ENCODE data around the gene GLUD1. TPM values are rescaled to one million over a fixed set of nuclear protein-coding genes. Genes with fewer than 3 reads are reported as not detected.
"Not testable (repeated sequence)": the region's sequence is repeated elsewhere in the genome, so short reads cannot be mapped to it uniquely, and the experiment has no call there.

Gene GLUD1
- total RNA-seq, 2 experiments from 2014 or later: 98.5 to 109 TPM

- no peaks in the 10 kb centered on the region for H3K79me2 ChIP-seq (ENCODE audit: insufficient read depth, low read depth, low read length)
- no peak overlapping the region for H3K4me3 ChIP-seq (ENCODE audit: low read depth, low read length, poor library complexity, severe bottlenecking)
- TF ChIP-seq CTCF (conservative IDR thresholded peaks at IDR 0.05; ENCODE audit: low read length): no peak
- TF ChIP-seq EZH2phosphoT487 (IDR thresholded peaks at IDR 0.05; ENCODE audit: borderline replicate concordance, low read depth, low read length): no peak
- ChIA-PET CTCF (ENCODE audit: unreplicated experiment) (no interaction called here), POLR2A (interaction anchor here (0.9 kb wide), 1 partner anchor 9 kb away, joined by 4 read pairs; no protein-coding TSS in a partner anchor)
- no peak overlapping the region for H3K27ac ChIP-seq (ENCODE audit: low read depth, low read length, poor library complexity, severe bottlenecking)
- peaks cover 92% of the 10 kb centered on the region for H3K36me3 ChIP-seq (ENCODE audit: insufficient read depth, low read length)
- H3K4me2 ChIP-seq (ENCODE audit: low read length): no peak overlapping the region
- H2AFZ ChIP-seq (ENCODE audit: low read length): no peak overlapping the region
- H3K9me2 ChIP-seq (ENCODE audit: insufficient read depth, low read length): no peaks in the 10 kb centered on the region
- H3K9me3 ChIP-seq (ENCODE audit: low read length): no peaks in the 10 kb centered on the region
- no peaks in the 10 kb centered on the region for H4K20me1 ChIP-seq (ENCODE audit: insufficient read depth, low read length)
- intact Hi-C loops (cut with micrococcal nuclease; ENCODE audit: unreplicated experiment): no loop called here
- no TSS peak for BruUV-seq (replicated peaks)
- H3K4me1 ChIP-seq (ENCODE audit: insufficient read depth, low read length, poor library complexity, severe bottlenecking): no peaks in the 10 kb centered on the region
- DNase-seq (ENCODE audit: low spot score): no peak
Measured at GRCh38 chr10:87053577-87054181, 41.0 kb downstream of the GLUD1 start.

GRCh38 chr10:87053111-87053510, 41.5 kb downstream of the GLUD1 start:
- no peak overlapping the region for H3K4me3 ChIP-seq (ENCODE audit: low read depth, low read length, poor library complexity, severe bottlenecking)
- DNase-seq (ENCODE audit: low spot score): no peak
- CTCF ChIA-PET (ENCODE audit: unreplicated experiment): no interaction called here
- peaks cover 92% of the 10 kb centered on the region for H3K36me3 ChIP-seq (ENCODE audit: insufficient read depth, low read length)
- H3K4me1 ChIP-seq (ENCODE audit: insufficient read depth, low read length, poor library complexity, severe bottlenecking): no peaks in the 10 kb centered on the region
- H3K9me3 ChIP-seq (ENCODE audit: low read length): no peaks in the 10 kb centered on the region
- H2AFZ ChIP-seq (ENCODE audit: low read length): no peak overlapping the region
- no TSS peak for BruUV-seq (replicated peaks)
- no peaks in the 10 kb centered on the region for H3K9me2 ChIP-seq (ENCODE audit: insufficient read depth, low read length)
- H3K27ac ChIP-seq (ENCODE audit: low read depth, low read length, poor library complexity, severe bottlenecking): no peak overlapping the region
- intact Hi-C loops (cut with micrococcal nuclease; ENCODE audit: unreplicated experiment): no loop called here
- POLR2A ChIA-PET: no interaction called here
- no peaks in the 10 kb centered on the region for H3K79me2 ChIP-seq (ENCODE audit: insufficient read depth, low read depth, low read length)
- no peak overlapping the region for H3K4me2 ChIP-seq (ENCODE audit: low read length)
- TF ChIP-seq EZH2phosphoT487 (IDR thresholded peaks at IDR 0.05; ENCODE audit: borderline replicate concordance, low read depth, low read length): no peak
- TF ChIP-seq CTCF (conservative IDR thresholded peaks at IDR 0.05; ENCODE audit: low read length): no peak
- no peaks in the 10 kb centered on the region for H4K20me1 ChIP-seq (ENCODE audit: insufficient read depth, low read length)

GRCh38 chr10:87045434-87045938, 49.2 kb downstream of the GLUD1 start:
- intact Hi-C loops (cut with micrococcal nuclease; ENCODE audit: unreplicated experiment): no loop called here
- peaks cover 36% of the 10 kb centered on the region for H3K36me3 ChIP-seq (ENCODE audit: insufficient read depth, low read length)
- H4K20me1 ChIP-seq (ENCODE audit: insufficient read depth, low read length): no peaks in the 10 kb centered on the region
- no peaks in the 10 kb centered on the region for H3K9me3 ChIP-seq (ENCODE audit: low read length)
- no peaks in the 10 kb centered on the region for H3K4me1 ChIP-seq (ENCODE audit: insufficient read depth, low read length, poor library complexity, severe bottlenecking)
- ChIA-PET CTCF (ENCODE audit: unreplicated experiment) (no interaction called here), POLR2A (no interaction called here)
- TF ChIP-seq EZH2phosphoT487 (IDR thresholded peaks at IDR 0.05; ENCODE audit: borderline replicate concordance, low read depth, low read length): no peak
- no peak for TF ChIP-seq CTCF (conservative IDR thresholded peaks at IDR 0.05; ENCODE audit: low read length)
- H3K4me2 ChIP-seq (ENCODE audit: low read length): no peak overlapping the region
- H3K4me3 ChIP-seq (ENCODE audit: low read depth, low read length, poor library complexity, severe bottlenecking): no peak overlapping the region
- no TSS peak for BruUV-seq (replicated peaks)
- H3K79me2 ChIP-seq (ENCODE audit: insufficient read depth, low read depth, low read length): no peaks in the 10 kb centered on the region
- no peak overlapping the region for H2AFZ ChIP-seq (ENCODE audit: low read length)
- no peaks in the 10 kb centered on the region for H3K9me2 ChIP-seq (ENCODE audit: insufficient read depth, low read length)
- DNase-seq (ENCODE audit: low spot score): no peak
- no peak overlapping the region for H3K27ac ChIP-seq (ENCODE audit: low read depth, low read length, poor library complexity, severe bottlenecking)

- DNase-seq (ENCODE audit: low spot score); POLR2A ChIA-PET: not testable (repeated sequence)
Measured at GRCh38 chr10:87043579-87043978, 51.1 kb downstream of the GLUD1 start.

More at GRCh38 chr10:87043579-87043978, 51.1 kb downstream of the GLUD1 start:
- H3K4me2 ChIP-seq (ENCODE audit: low read length); H2AFZ ChIP-seq (ENCODE audit: low read length); H3K4me3 ChIP-seq (ENCODE audit: low read depth, low read length, poor library complexity, severe bottlenecking); CTCF ChIA-PET (ENCODE audit: unreplicated experiment); H4K20me1 ChIP-seq (ENCODE audit: insufficient read depth, low read length); H3K4me1 ChIP-seq (ENCODE audit: insufficient read depth, low read length, poor library complexity, severe bottlenecking); intact Hi-C loops (cut with micrococcal nuclease; ENCODE audit: unreplicated experiment); H3K79me2 ChIP-seq (ENCODE audit: insufficient read depth, low read depth, low read length); H3K9me2 ChIP-seq (ENCODE audit: insufficient read depth, low read length); H3K9me3 ChIP-seq (ENCODE audit: low read length); BruUV-seq (replicated peaks); H3K27ac ChIP-seq (ENCODE audit: low read depth, low read length, poor library complexity, severe bottlenecking): not testable (repeated sequence)
- peaks cover 17% of the 10 kb centered on the region for H3K36me3 ChIP-seq (ENCODE audit: insufficient read depth, low read length)
